ENCODE results near the gene LRRC7. TPM values are rescaled to one million over a fixed set of nuclear protein-coding genes. Genes with fewer than 3 reads are reported as not detected.

LRRC7 gene
- total RNA-seq, 1 experiment from 2014 or later = 0.29 TPM

DNA sequence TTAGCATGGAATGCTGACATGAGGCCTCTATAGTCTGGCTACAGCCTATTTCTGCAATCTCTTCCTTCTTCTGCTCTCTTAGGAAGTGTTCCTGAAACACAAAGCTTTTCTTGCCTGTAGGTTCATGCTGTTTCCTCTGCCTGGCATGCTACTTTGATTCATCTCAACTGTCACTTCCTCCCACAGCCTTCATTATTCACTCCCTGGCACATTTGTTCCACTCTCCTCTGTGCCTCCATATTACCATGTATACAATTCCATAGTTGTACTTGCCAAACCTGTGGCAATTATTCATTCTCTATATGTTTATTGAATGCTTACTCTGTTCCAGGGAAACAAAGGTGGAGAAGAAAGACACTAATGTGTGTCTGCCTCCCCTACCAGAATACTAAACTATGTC, 210.2 kb downstream of the LRRC7 start:
- DNase-seq (ENCODE audit: low read depth in 1 of 2, low spot score in 2 of 2) = no peak
- Histone ChIP-seq H3K9me3 (replicated peaks) (no peaks in the 10 kb centered on the region), H3K4me1 (replicated peaks) (no peaks in the 10 kb centered on the region), H3K27me3 (replicated peaks) (peaks cover 5% of the 10 kb centered on the region), H3K4me3 (no peak overlapping the region), H3K36me3 (no peaks in the 10 kb centered on the region), H3K27ac (no peak overlapping the region)

DNA sequence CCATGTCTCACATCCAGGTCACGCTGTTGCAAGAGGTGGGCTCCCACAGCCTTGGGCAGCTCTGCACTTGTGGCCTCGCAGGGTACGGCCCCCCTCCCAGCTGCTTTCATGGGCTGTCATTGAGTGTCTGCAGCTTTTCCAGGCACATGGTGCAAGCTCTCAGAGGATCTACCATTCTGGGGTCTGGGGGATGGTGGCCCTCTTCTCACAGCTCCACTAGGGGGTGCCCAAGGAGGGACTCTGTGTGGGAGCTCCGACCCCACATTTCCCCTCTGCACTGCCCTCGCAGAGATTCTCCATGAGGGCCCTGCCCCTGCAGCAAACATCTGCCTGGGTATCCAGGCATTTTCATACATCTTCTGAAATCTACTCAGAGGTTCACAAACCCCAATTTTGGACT, 219.4 kb downstream of the LRRC7 start:
- Histone ChIP-seq H3K27ac (no peak overlapping the region), H3K27me3 (replicated peaks) (no peaks in the 10 kb centered on the region), H3K9me3 (replicated peaks) (no peaks in the 10 kb centered on the region), H3K36me3 (no peaks in the 10 kb centered on the region), H3K4me1 (replicated peaks) (no peaks in the 10 kb centered on the region), H3K4me3 (no peak overlapping the region)
- DNase-seq (ENCODE audit: low read depth in 1 of 2, low spot score in 2 of 2) = no peak

DNA sequence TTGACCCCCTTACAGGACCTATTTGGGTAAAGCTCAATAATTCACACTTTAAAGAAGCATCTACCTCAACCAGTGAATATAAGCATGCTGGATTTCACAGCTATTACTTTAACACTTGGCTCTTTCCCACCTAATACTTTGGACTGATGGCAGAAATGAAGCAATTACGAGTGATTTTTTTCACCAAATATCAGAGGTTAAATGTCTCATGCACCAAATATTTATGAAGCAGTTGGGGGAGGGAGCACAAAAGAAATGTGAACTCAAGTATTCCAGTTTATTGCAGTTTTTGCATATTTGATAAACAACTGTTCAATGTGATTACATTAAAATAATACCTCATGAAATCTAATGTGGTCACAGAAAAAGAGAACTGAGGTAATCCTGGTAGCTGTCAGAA, 223.6 kb downstream of the LRRC7 start:
- no peak for DNase-seq (ENCODE audit: low read depth in 1 of 2, low spot score in 2 of 2)
- H3K4me3 ChIP-seq = no peak overlapping the region

DNA sequence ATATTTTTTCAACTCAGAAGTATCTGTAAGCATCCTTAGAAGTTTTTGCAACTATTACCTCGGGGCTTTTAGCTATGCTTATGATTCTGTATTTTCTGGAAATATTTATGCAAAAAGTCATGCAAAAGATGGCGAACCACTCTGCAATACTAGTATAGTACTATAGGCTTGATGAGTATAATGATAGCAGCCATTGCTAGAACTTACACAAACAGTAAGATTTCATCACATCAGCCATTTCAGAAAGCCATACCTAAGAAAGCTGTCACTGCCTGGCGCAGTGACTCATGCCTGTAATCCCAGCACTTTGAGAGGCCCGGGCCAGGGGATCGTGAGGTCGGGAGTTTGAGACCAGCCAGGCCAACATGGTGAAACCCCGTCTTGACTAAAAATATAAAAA, 227.1 kb downstream of the LRRC7 start:
- DNase-seq (ENCODE audit: low read depth in 1 of 2, low spot score in 2 of 2) = no peak
- no peaks in the 10 kb centered on the region for H3K36me3 ChIP-seq
- no peak overlapping the region for H3K27ac ChIP-seq
- no peaks in the 10 kb centered on the region for H3K27me3 ChIP-seq (replicated peaks)
- H3K4me3 ChIP-seq = no peak overlapping the region
- H3K9me3 ChIP-seq (replicated peaks) = no peaks in the 10 kb centered on the region
- H3K4me1 ChIP-seq (replicated peaks) = no peaks in the 10 kb centered on the region

More for the DNA sequence above, 223.6 kb downstream of the LRRC7 start:
- Histone ChIP-seq H3K4me1 (replicated peaks) (no peaks in the 10 kb centered on the region), H3K36me3 (no peaks in the 10 kb centered on the region), H3K27me3 (replicated peaks) (no peaks in the 10 kb centered on the region), H3K9me3 (replicated peaks) (no peaks in the 10 kb centered on the region), H3K27ac (no peak overlapping the region)

DNA sequence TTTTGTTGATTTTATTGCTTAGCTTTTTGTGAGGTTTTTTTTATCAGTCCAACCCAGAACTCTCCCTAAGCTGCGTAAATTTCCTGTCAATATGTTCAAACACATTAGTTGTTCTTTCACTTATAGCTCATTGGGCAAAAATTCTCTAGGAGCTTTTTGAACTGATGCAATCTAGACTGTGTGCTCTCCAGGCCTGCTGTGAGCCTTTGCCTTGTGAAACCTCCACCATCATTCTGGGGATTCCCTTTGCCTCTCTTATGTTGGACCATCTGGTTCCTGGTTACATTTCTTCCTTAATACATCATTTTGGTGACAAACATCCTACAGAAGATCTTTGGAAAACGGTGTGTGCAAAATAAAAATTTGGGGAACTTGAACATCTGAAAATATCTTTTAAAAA, 247.2 kb downstream of the LRRC7 start:
- Histone ChIP-seq H3K27me3 (replicated peaks) (no peaks in the 10 kb centered on the region), H3K36me3 (no peaks in the 10 kb centered on the region), H3K4me3 (no peak overlapping the region), H3K9me3 (replicated peaks) (no peaks in the 10 kb centered on the region), H3K4me1 (replicated peaks) (no peaks in the 10 kb centered on the region), H3K27ac (no peak overlapping the region)
- DNase-seq (ENCODE audit: low read depth in 1 of 2, low spot score in 2 of 2) = no peak

DNA sequence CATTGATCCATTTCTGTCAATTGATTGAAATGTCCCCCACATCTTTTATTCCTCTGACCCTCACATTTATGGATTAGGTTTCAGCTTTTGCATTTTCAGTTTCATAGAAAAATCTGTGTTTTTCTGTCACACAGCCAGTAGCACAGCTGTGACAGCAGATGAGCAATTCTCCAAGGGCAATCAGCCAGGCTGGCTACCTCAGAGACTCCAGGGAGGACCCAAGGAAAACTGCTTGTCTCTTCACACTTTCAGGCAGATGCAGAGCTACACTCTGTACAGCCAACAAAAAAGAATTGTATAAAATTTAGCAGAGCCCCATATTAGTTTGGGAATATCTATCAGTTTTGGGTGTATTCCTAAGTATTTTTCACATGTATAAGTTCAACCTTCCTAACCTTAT, 257.2 kb downstream of the LRRC7 start:
- DNase-seq (ENCODE audit: low read depth in 1 of 2, low spot score in 2 of 2) = no peak
- Histone ChIP-seq H3K9me3 (replicated peaks) (no peaks in the 10 kb centered on the region), H3K4me1 (replicated peaks) (no peaks in the 10 kb centered on the region), H3K27me3 (replicated peaks) (no peaks in the 10 kb centered on the region), H3K36me3 (no peaks in the 10 kb centered on the region), H3K27ac (no peak overlapping the region), H3K4me3 (no peak overlapping the region)

DNA sequence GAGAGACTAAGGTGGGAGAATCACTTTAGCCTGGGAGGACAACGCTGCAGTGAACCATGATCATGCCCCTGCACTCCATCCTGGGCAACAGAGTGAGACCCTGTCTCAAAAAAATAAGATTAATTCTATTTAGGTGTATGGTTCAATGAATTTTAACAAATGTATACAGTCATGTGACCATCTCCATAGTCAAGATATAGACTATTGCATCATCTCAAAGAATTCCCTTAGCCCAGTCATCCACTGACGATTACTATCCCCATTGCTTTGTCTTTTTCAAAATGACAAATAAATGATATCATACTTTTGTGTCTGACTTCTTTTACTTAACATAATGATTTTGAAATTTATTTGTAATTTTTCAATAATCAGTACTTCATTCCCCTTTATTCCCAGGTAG, 260.0 kb downstream of the LRRC7 start:
- no peak for DNase-seq (ENCODE audit: low read depth in 1 of 2, low spot score in 2 of 2)
- Histone ChIP-seq H3K4me3 (no peak overlapping the region), H3K27ac (no peak overlapping the region), H3K36me3 (no peaks in the 10 kb centered on the region), H3K9me3 (replicated peaks) (no peaks in the 10 kb centered on the region), H3K4me1 (replicated peaks) (no peaks in the 10 kb centered on the region), H3K27me3 (replicated peaks) (no peaks in the 10 kb centered on the region)

DNA sequence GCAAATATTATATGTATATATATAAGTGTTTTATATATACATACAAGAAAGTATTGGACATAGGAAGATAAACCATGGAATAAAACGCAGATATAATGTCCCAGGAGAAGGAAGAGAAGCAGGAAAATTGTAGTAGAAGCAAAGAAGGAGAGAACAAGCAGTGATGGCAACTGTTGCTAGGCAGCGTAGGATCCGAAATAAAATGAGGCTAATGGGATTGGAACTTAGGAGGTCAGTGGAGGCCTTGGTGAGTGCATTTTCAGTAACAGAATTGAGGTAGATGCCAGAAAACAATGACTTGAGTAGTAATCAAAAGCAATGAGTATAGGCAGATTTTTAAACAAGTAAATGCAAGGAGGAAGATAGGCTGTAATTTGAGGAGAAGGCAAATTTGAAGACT, 265.8 kb downstream of the LRRC7 start:
- Histone ChIP-seq H3K9me3 (replicated peaks) (no peaks in the 10 kb centered on the region), H3K4me3 (no peak overlapping the region), H3K4me1 (replicated peaks) (no peaks in the 10 kb centered on the region), H3K27me3 (replicated peaks) (no peaks in the 10 kb centered on the region), H3K36me3 (no peaks in the 10 kb centered on the region), H3K27ac (no peak overlapping the region)
- DNase-seq (ENCODE audit: low read depth in 1 of 2, low spot score in 2 of 2) = no peak

DNA sequence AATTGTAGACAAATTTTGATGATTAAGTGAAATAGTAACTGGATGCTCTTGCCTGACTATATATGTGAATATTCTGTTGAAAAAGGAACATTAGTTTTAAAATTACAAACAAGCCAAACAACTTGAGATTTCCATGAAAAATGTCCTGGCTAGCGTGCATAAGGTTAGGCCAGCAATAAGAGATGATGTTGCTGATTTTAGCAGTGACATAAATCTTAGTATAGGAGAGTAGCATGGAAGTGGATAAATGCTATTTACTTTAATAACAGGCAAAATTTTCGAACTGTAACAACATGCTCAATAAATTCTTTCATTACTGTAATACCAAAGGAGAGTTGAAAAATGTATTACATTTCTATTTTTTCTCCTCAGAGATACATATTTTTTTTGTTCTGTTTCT, 266.6 kb downstream of the LRRC7 start:
- no peak for DNase-seq (ENCODE audit: low read depth in 1 of 2, low spot score in 2 of 2)
- no peaks in the 10 kb centered on the region for H3K4me1 ChIP-seq (replicated peaks)
- H3K27me3 ChIP-seq (replicated peaks) = no peaks in the 10 kb centered on the region
- no peak overlapping the region for H3K27ac ChIP-seq
- H3K36me3 ChIP-seq = no peaks in the 10 kb centered on the region
- H3K9me3 ChIP-seq (replicated peaks) = no peaks in the 10 kb centered on the region
- no peak overlapping the region for H3K4me3 ChIP-seq

DNA sequence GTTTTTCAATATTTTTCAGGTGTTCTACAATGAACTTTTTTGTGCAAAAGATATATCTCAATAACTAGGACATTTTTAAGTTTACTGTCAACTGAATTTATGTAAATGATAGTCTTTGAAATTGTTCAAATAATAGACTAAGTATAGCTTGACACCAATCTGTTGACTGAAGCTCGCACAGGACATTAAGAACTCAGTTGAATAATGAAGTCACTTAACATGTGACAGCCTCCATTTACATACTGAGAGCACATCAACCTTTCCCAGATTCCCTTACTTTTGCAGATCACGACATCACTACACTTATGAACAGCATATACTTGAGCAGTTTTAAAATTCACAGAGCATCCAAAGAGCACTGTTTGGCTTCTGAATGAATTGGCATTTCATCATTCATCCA, 268.2 kb downstream of the LRRC7 start:
- no peak overlapping the region for H3K27ac ChIP-seq
- no peaks in the 10 kb centered on the region for H3K36me3 ChIP-seq
- H3K4me3 ChIP-seq = no peak overlapping the region
- no peaks in the 10 kb centered on the region for H3K27me3 ChIP-seq (replicated peaks)
- no peaks in the 10 kb centered on the region for H3K9me3 ChIP-seq (replicated peaks)
- no peaks in the 10 kb centered on the region for H3K4me1 ChIP-seq (replicated peaks)
- no peak for DNase-seq (ENCODE audit: low read depth in 1 of 2, low spot score in 2 of 2)

DNA sequence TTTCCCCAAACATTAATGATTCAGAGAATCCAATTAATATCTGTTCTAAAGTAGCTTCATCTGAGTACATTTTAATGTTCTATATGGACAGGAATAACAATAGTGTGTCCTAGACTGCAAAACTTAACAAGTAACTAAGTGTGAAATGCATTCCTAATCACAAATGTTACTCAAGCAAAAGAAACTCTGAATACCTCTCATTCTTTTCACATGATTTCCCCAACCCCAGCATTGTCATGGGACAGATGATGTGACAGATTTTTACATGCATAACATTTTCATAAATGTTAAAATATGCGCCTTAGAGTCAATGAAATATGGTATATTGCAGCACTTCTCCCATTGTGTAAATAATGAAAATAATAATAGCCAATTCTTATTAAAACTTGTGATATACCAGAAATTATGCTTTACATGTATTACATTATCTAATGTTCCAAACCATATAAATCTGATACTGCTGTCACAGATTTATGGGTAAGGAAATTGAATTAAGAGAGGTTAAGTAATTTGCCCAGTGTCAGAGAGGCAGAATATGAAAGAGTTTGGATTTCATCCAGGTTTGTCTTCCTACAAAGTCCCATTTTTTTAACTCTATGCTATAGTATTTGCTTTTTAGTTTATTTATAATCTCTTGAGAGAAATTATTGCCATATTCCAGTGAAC, 269.4 kb downstream of the LRRC7 start:
- Histone ChIP-seq H3K36me3 (no peaks in the 10 kb centered on the region), H3K27ac (no peak overlapping the region), H3K4me3 (no peak overlapping the region), H3K27me3 (replicated peaks) (no peaks in the 10 kb centered on the region), H3K9me3 (replicated peaks) (no peaks in the 10 kb centered on the region), H3K4me1 (replicated peaks) (no peaks in the 10 kb centered on the region)
- no peak for DNase-seq (ENCODE audit: low read depth in 1 of 2, low spot score in 2 of 2)

DNA sequence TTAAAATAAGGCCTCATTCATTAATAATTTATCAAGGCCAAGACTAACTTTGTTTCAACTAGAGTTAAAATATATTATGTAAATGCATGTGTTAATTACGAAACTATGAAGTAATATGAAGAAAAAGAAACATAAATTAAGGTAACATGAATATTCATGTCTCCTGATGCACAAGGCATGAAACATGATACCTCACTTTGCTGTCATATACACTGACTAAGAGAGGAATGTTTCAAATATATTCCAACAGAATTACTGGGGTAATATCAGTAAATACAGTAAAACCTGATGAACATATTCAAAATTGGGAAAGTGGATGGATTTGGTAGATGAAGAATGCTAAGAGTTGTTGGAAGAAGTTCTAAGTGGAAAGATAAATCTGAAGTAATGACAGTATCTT, 274.6 kb downstream of the LRRC7 start:
- DNase-seq (ENCODE audit: low read depth in 1 of 2, low spot score in 2 of 2) = no peak
- Histone ChIP-seq H3K27me3 (replicated peaks) (no peaks in the 10 kb centered on the region), H3K4me1 (replicated peaks) (no peaks in the 10 kb centered on the region)

DNA sequence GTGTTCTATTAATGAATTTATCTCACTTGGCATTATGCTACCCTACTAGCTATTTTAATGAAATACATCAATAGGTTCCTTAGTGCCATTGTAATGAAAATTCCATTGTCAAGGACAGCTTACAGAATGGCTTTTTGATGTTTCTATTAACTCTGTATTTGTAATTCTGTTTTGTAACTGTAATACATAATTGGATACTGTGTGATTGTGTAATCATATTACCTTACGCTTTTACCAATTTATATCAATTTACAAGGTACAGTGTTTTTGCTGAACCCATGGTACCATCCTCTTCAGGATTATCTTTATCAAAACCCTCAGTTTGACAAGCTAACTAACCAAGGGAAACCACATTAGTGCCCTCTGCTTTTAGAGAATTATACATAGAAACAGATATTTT, 277.9 kb downstream of the LRRC7 start:
- H3K4me3 ChIP-seq = no peak overlapping the region
- no peaks in the 10 kb centered on the region for H3K4me1 ChIP-seq (replicated peaks)
- no peaks in the 10 kb centered on the region for H3K9me3 ChIP-seq (replicated peaks)
- H3K27me3 ChIP-seq (replicated peaks) = no peaks in the 10 kb centered on the region
- no peaks in the 10 kb centered on the region for H3K36me3 ChIP-seq
- DNase-seq (ENCODE audit: low read depth in 1 of 2, low spot score in 2 of 2) = no peak
- H3K27ac ChIP-seq = no peak overlapping the region

More for the DNA sequence above, 274.6 kb downstream of the LRRC7 start:
- H3K4me3 ChIP-seq = no peak overlapping the region
- H3K36me3 ChIP-seq = no peaks in the 10 kb centered on the region
- no peak overlapping the region for H3K27ac ChIP-seq
- no peaks in the 10 kb centered on the region for H3K9me3 ChIP-seq (replicated peaks)

DNA sequence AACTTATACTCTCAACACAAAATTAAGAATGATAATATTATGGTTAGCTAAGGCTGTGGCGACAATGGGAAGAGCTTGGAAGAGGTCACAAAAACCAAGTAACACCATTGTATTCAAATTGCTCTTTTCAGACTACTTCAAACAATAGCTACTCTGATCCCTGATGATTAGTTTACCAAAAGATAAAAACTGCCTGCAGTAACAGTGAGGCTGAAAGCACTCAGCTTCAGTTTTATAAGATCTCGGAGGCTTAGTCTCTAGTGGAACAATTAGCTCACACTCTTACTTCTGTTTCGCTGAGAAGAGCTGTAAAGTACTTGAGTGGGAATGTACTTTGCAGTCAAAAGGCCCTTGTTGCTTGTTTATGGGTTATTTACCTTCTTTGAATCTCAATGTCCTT, 278.5 kb downstream of the LRRC7 start:
- Histone ChIP-seq H3K4me3 (no peak overlapping the region), H3K9me3 (replicated peaks) (no peaks in the 10 kb centered on the region), H3K36me3 (no peaks in the 10 kb centered on the region), H3K27me3 (replicated peaks) (no peaks in the 10 kb centered on the region), H3K4me1 (replicated peaks) (no peaks in the 10 kb centered on the region), H3K27ac (no peak overlapping the region)
- no peak for DNase-seq (ENCODE audit: low read depth in 1 of 2, low spot score in 2 of 2)

DNA sequence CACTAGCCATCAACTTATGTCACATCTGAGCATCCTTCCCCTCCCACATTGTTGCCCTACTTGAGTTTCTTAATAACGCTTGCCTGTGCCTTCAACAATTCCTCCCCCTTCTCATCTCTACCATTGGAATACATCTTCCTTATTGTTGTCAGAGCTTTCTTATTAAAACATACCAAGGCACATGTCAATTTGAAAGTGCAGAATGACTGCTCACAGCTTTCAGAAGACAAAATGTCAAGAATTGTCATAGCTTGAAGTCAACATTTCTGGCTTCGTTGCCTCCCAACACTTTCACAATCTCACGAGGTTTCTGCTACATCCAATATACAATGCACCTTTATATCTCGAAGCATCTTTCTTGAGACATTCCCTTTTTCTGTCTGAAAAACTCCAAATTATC, 279.9 kb downstream of the LRRC7 start:
- Histone ChIP-seq H3K4me1 (replicated peaks) (no peaks in the 10 kb centered on the region), H3K36me3 (no peaks in the 10 kb centered on the region), H3K9me3 (replicated peaks) (no peaks in the 10 kb centered on the region), H3K27ac (no peak overlapping the region), H3K4me3 (no peak overlapping the region), H3K27me3 (replicated peaks) (no peaks in the 10 kb centered on the region)
- no peak for DNase-seq (ENCODE audit: low read depth in 1 of 2, low spot score in 2 of 2)
